ENCODE measurements around the gene UROS.

UROS gene

DNA sequence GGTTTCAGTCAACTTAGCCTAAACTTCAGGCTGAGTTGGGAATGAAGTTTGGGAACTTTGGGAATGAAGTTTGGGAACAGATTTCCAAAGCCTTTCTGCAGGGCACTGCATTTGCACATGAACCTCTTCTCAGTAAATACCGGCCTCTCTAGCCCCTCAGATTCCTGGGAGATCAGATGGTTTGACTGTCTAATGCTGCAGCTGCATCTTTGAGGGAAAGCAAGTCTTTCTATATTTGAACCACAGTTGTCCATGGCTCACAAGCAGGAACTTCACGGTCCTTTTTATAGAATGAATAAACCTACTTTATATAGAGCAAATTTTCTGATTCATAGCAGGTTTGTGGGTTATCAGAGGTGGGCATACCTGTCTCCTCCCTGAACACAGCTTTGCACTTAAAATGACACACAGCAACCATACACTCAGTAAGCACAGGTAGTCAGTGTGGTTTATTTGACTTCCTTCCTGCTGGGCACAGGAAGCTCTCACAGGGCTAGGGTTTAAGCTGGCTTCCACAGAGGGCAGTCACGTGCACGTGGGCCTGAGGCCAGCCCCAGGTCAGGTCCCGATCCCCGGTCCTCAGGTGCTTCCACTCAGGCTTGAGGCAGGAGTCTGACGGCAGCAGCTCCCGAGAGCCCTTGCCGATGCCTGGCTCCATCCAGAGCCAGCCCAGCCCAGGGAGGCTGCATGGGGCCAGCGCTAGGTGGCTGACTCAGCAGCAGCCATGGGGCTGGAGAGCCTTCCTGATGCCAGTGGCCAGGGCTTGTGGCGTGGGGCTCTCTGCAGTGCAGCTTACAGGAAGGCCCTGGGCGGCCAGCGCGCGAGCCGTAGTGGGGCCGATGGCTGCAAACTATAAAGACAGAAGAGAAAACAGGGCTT, 34.7 kb downstream of the UROS start:
- no peak for DNase-seq (ENCODE audit: low read depth in 2 of 2)

DNA sequence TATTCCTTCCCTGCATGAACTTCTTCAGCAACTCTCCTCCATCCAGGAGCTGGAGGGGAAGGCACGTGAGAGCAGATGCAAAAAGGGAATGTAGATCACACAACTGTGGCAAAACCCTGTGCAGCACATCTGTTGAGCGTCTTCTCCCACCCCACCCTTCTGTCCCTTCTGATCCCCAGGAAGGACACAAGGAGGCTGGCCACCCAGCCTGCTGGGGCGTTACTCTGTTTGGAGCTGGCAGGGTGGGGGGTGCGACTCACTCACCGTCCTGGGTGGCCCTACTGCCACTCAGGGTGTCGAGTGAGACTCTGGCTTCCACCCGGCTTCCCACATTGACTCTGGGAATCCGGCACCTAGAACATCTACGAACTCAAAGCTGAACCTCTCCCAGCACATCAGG, 37.3 kb downstream of the UROS start:
- DNase-seq (ENCODE audit: low read depth in 2 of 2) = no peak

DNA sequence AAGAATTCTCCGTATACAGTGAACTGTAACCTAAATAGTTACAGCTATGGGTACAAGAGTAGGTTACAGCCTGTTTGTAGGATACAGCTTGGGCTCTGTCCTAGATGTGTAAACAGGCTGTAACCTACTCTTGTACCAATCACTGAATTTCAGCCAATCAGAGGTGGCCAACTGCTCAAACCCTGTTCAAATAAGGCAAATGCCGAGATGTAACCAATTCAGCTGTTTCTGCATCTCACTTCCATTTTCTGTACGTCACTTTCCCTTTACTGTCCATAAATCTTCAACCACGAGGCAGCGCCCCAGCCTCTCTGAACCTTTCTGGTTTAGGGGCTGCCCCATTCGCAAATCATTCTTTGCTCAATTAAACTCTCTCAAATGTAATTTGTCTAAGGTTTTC, 39.1 kb downstream of the UROS start:
- no peak for DNase-seq (ENCODE audit: low read depth in 2 of 2)

DNA sequence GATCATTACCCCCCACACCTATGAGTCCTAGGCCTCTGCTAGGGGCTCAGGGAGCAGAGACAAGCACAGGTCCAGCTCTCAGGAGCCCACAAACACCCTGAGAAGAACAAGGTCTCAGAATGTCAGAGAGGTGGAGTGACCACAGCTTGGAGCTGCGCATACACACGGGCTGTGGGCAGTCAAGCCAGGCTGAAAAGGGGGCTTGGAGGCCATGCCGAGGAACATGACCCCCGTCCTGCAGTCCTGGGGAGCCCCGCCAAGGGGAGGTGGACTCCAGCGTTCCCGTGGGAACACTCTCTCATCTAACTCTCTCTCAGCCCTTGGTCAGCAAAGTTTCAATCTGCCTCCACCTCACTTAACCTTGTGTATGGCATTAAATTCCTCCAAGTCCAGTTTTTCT, 39.6 kb downstream of the UROS start:
- no peak for DNase-seq (ENCODE audit: low read depth in 2 of 2)

DNA sequence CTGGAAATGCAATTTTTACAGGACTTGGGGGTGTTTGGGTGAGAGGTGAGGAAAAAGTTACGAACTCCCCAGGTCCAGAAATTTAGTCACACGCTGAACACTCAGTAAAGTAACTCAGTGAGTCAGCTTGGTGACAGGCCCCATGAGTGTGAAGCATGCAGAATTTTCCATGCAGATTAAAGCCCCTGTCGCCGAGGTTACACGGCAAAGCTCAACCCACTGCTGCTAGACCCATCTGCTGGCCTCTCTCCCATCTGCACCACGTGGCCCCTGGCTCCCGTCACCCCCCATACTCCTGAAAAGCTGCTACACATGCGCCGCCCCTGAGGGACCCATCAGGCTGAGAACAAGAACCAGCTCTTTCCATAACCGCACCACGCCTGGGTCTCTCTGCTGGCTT, 40.4 kb downstream of the UROS start:
- DNase-seq (ENCODE audit: low read depth in 2 of 2) = no peak

DNA sequence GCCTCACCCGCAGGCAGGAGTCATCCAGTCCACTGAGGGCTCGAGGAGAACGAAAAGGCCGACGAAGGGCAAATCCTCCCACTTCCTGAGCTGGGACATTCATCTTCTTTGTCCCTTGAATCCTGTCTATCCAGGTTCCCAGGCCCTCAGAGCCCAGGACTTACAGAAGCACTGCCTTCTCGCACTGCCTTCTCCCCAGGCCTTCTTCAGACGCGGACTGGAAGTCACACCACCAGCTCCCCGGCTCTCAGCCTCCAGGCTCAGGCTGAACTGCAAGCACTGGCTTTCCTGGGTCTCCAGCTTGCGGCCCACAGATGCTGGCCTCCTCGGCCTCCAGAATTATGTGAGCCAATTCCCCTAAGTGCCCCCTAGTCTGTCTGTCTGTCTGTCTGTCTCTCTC, 41.0 kb downstream of the UROS start:
- DNase-seq (ENCODE audit: low read depth in 2 of 2) = no peak

DNA sequence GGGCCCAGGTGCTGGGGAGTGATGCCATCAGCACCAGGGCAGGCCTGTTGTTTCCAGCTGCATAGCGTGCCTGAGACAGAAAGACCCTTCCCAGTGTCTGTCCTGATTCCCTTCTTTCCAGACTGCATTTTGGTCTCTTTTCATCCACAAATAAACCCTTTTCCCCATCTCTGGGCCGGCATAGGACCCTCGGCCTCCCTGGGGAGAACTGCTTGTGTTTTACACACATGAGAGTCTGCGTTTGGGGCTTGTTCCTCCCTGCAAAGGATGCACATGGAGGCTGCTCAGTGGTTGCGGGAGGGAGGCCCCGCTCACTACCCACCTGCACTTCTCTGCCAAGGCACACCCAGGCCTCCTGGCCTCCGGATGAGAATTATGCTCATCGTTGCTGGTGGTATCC, 41.7 kb downstream of the UROS start:
- DNase-seq (ENCODE audit: low read depth in 2 of 2) = no peak

DNA sequence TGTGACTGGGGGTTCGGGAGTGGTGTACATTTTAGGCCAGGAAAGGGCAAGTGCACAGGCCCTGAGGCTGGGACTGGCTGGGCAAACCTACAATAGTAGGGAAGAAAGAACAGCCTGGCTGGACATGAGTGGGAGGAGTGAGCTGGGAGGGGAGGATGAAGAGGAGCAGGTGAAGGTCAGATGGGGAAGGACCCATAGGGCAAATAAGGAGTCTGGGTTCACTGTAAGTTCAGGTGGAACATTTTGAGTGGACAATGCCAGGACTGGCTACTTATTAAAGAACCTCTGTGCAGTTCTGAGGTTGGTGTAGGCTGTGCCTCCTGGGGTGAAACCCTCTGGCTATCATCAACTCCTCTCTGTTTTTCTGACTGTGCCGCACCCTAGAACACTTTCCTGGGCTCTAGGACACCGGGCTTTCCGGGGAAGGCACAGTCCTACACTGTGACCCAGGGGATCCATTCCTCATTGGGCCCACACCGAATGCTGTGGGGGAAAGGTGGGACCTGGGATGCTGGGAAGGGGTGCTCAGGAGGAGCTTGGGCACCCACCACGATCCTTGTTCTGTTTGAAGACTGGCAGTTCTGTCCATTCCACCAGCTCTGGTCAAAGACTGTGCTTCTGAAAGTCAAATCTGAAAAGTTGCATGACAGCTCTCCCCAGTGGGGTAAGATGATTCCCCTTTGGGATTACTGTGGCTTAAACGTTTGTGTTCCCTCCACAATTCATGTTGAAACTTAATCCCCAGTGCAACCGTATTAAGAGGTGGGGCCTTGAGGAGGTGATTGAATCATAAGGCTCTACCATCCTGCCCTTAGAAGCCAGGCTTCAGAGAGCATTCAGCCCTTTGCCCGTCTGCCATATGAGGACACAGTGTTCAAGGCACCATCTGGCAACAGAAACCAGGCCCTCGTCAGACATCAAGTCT, 43.4 kb downstream of the UROS start:
- DNase-seq (ENCODE audit: low read depth in 2 of 2) = no peak

DNA sequence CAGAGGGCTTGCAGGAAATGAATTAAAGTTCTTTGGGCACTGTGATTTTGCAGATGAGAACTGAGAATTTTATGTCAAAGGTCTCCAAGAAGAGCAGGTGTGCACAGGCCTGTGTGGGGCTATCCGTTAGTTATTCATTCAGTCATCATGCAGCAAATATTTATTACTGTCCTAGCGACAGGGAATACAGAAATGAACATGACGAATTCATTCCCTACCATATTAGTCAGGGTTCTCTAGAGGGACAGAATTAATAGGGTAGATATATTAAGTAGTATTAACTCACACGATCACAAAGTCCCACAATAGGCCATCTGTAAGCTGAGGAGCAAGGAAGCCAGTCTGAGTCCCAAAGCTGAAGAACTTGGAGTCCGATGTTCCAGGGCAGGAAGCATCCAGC, 44.5 kb downstream of the UROS start:
- no peak for DNase-seq (ENCODE audit: low read depth in 2 of 2)

DNA sequence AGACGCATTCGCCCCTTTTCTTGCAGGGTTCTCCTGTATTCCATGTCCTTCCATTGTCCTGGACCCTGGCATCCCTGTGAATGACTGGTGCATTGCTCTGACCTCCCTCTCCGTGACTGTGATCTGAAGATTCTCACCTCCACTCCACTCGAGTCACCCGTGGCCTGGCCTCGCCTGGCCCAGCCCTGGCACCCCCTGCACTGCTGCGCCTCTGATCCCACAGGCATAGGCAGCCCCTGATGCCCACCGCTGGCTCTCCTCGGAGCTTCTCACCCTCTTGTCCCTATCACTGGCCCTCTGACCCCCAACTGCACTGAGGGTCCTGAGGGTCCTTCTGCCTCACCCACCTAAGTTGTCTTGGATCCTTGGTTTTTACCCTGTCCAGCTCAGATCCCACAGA, 45.3 kb downstream of the UROS start:
- no peak for DNase-seq (ENCODE audit: low read depth in 2 of 2)

DNA sequence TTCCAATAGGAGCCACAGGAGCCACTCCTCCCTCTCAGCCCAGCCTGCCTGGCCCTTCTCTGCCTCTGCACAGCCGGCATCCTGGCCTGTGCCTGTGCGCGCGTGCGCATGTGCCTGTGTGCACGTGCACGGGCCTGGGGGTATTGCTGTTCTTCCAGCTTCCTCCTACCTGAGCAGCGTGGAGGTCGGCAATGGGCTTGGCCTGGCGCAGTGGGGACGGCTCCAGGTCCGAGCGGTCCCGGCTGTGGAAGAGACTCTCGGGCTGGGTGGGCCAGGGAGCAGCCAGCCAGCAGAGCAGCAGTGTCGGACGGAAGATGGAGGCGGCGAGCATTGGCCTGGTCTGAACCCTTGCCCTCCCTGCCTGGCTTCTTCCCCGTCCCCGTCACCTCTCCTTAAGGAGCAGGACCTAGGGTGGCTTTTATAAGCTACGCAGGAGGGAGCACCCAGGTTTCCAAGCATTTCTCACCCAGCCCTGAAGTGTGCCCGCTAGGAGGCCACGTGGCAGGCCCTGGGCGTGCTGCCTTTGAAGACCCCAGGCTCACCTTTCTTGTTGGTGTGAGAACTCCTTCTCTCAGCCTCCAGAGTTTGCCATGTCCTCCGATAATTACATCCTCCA, 47.5 kb downstream of the UROS start, which contains the start of gene MMP21:
Gene MMP21 (minus strand): TSS at position 331 of the 616 bp plus-strand sequence. CDS start 0 bp downstream, at position 331.
- no peak for DNase-seq (ENCODE audit: low read depth in 2 of 2)

DNA sequence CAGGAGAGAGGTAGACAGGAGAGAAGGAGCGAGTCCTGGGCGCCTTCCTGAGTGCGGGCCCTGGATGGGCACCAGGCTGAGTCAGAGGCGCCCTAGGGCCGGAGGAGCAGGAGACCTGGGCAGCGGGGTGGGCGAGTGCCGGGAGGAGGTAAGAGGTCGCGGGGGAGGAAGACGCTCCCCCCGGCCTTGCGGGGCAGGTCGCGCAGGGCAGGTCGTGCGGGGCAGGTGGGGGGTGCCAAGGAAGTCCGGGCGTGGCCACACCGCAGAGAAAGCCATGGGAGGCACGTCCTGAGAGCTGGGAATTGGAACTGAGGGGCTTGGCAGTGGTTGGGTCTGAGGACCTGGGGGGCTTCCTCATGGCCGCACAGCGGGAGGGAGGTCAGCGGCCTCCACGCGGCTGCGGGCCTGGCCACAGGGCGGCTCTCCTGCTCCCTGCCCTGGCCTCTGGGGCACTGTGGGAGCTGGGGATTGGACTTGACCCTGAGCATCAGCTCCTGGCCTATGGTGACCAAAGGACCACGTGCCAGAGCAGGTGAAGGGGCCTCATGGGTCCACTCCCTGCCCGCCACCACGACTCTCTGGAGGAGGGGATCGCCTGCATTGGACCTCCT, 48.4 kb downstream of the UROS start:
- DNase-seq (ENCODE audit: low read depth in 2 of 2) = no peak

DNA sequence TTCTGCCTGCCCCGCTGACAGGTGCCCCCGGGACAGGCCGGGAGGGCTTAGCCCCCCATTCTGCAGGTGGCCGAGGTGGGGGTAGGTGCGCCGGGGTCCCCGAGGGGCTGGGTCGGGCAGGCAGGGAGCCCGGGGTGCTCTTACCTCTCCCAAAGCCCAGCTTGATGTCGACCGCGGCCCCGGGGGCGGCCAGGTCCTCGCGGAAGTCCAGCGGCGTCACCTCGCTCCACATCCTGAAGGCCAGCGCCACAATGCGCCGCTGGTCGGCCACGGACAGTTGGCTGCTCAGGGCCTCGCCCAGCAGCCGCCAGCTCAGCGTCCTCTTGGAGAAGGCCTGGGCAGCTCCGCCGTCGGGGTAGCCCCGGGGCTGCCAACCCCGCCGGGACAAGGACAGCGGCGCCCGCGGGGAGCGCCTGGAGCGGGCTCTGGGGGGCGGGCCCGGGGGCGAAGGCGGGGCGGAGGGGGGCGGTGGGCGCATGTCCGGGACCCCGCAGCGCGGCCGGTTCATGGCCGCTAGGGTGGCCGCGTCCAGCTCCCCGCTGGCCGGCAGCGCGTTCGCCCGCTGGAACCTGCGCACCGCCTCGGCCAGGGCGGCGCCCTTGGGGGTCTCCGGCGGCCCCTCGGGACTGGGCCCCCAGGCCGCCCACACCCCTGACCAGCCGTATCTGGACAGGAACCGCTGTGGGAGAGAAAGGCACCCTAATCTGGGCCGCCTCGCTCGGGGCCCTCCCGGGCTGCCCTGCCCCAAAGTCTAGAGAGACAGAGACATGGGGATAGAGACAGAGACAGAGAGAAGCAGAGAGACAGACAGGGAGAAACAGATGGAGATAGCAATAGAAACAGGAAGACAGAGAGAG, 49.1 kb downstream of the UROS start:
- no peak for DNase-seq (ENCODE audit: low read depth in 2 of 2)

DNA sequence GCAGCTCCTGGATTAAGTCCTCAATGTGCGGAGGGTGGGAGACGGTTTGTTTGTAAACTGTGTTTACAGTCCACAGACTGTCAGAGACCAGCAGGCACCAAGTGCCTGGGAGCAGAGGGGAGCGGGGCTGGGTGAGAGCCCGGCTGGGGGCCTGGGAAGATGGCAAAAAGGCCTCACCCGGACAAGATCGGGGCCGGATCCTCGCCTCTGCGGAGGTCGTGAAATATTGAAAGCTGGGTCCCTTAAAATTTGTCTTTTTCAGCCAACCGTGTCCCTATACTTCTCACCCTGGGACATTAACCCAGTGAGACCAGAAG, 50.2 kb downstream of the UROS start:
- DNase-seq (ENCODE audit: low read depth in 2 of 2) = no peak

DNA sequence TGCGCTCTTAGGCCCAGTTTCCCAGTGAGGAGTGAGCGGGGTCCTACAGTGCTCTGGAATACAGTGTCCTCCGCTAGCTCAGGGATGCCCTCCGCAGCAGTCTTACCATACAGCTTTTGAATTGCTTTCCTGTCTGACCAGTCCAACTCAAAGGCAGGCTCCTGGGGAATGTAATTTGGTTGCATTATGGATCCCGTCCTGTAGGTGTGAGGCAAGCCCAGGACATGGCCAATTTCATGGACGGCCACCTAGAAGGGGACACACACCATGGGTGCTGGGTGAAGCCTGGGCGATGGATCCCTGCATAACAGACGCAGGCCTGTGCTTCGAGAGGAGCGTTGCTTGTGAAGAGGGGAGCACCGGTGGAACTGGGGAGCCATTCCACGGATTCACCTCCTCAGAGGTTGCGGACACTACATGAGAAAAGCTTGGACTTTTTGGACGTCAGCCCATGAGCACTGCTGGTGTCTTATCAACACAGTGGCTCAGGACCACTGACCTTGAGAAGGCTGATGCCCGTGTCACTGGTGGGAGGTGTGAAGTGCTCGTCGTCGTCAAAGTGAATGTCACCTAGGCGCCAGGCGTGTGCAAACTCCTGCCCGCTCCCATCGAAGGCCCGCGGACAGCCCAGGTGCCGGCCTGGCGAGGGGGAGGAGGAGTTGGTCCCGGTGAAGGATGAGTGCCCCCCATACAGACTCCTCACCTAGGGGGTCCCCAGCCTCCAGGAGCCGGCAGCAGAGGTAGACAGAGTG, 50.8 kb downstream of the UROS start:
- no peak for DNase-seq (ENCODE audit: low read depth in 2 of 2)

DNA sequence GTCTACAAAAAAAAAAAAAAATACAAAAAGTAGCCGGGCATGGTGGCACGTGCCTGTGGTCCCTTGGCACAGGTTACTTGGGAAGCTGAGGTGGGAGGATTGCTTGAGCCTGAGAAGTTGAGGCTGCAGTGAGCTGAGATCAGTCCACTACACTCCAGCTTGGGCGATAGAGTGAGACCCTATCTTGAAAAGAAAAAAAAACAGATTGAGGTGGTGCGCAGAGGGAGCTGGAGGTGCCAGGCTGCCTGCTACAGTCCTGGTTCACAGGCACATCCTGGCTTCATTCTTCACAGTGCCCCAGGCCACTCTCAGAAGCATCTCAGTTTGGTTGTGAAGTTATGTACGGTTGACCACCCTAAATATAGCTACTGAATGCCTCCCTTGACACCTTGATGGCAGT, 52.2 kb downstream of the UROS start:
- no peak for DNase-seq (ENCODE audit: low read depth in 2 of 2)

DNA sequence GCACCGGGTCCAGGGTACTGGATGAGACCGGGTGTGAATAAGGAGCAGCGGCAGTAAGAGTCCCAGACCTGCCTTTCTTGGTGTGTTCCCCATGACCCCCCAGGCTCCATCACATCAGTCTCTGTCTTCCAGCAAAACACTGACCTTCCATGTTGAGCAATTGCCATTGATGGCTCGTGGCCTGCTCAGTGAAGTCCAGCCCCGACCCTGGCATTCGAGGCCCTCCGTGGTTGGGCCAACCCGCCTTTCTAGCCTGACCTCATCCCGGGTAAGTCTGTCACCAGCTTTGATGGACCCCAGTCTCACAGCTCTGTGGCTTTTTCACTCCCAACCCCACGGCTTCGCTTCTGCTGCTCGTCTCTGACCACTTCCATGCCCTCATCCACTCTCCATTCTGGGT, 53.9 kb downstream of the UROS start:
- no peak for DNase-seq (ENCODE audit: low read depth in 2 of 2)

DNA sequence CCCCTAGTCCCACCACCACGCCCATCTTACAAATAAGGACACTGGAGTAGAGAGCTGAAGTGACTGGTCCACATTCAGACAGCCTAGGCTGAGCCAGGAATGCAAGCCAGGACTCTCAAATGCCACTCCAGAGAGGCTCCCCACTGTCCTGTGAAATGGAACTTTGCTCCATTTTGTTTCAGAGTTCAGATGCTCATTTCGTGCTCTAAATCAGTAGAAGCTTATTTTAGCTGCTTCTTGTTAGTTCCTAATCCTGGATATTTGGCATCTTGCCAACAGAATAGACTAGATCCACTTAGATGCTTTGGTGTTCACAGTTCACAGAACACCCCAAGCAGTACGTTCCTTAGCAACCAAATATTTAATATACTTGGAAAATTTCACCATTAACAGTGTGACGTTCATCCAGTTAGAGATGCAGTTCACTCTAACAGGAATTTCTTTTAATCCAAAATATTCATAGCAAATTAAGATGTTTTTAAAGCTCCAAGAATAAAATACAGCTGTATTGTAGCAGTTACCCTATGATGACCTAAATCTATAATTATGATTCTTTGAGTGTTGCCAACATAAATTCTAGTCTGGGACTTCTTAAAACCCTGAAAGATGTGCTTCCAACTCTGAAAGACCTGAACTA, 54.7 kb downstream of the UROS start:
- DNase-seq (ENCODE audit: low read depth in 2 of 2) = no peak

DNA sequence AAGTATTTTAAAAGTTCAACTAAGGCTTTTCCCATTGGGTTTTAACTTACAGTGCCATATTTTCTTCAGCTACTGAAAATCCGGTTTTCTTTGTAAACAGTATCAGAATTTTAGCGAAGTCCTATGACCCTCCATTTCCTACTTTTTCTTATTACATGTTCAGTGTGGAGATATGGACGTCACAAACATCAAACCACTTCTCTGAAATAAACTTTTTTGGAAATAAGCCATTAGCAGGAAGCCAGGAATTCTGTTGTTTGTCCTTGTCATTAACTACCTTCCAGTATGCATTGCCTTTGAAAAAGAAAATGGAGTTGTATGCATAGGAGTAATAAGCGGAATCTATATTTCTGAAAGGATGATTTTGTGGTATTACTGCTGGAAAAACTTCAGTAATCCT, 56.5 kb downstream of the UROS start:
- DNase-seq (ENCODE audit: low read depth in 2 of 2) = no peak

DNA sequence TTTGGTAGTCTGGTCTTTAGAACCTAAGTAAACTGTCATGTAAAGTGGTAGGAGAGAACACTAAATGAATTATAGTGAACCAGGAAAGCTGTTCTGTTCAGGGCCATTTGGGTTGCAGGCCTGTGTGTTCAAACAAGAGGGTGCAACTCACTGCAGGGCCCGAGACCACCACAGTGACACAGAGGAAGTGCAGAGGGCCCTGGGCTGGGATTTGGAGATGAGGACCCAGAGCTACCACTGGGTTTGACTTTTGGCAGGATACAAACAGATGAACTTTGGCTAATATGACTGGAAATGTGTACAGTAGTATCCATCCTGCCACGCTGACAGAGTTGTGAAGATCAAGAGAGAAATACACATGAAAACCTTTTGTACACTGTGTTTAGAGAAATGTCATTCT, 57.2 kb downstream of the UROS start:
- no peak for DNase-seq (ENCODE audit: low read depth in 2 of 2)
